HCT116 (cell line): ENCODE data around the gene CCM2. TPM values are rescaled to one million over a fixed set of nuclear protein-coding genes. Genes with fewer than 3 reads are reported as not detected.

Source experiments
- ATAC-seq: fragments of 200-7000 bp; cut with Tn5 transposase; 2 replicates; pipeline ENCODE4 v1.9.1; 2020; ENCODE audit warnings: mild to moderate bottlenecking, moderate library complexity
- BruUV-seq: library from RNA; stranded (reverse); fragments of 400-500 nt; replicated peaks from 2 replicates; lab custom pipeline; 2021; lab: Mats Ljungman, UMichigan
- CTCF ChIA-PET: fragments of 300-600 bp; sonication (Branson Sonifier 250); formaldehyde crosslinking; loops from one replicate; lab custom pipeline; 2021; ENCODE audit warnings: antibody characterized with exemption; lab: Charles Lee
- POLR2A ChIA-PET: fragments of 300-600, 350-600 bp; sonication (Branson Sonifier 250); formaldehyde crosslinking; loops from one replicate; lab custom pipeline; 2021; ENCODE audit warnings: antibody characterized with exemption; lab: Charles Lee
- RAD21 ChIA-PET, 2 experiments: fragments of 300-600 bp; sonication (Branson Sonifier 250); formaldehyde crosslinking; loops; one replicate each; lab custom pipeline; 2023; ENCODE audit warnings: low total read pairs in 2 of 2; ENCODE audit not compliant: uncharacterized antibody in 2 of 2, unreplicated experiment in 2 of 2, low non-redundant PET in 1 of 2; lab: Charles Lee
- DNase-seq: peaks from one replicate; pipeline ENCODE4 v3.0.0-alpha.2; 2010; ENCODE audit warnings: low read depth, low spot score
- H2AFZ ChIP-seq: fragments of 200-600 bp; shearing (Covaris generic), sonication (generic); 2 replicates; pipeline ENCODE4 v1.6.1; 2017; ENCODE audit warnings: low read depth, mixed run types, mixed read lengths, antibody characterized with exemption, low read length; ENCODE audit not compliant: poor library complexity, severe bottlenecking
- H3K27ac ChIP-seq: 2 replicates; pipeline ENCODE4 v1.5.1; 2012; ENCODE audit warnings: low read depth, low read length
- H3K27me3 ChIP-seq: fragments of 200-600 bp; sonication (generic); 2 replicates; pipeline ENCODE4 v1.6.1; 2016; ENCODE audit warnings: mixed run types, low read length, mixed read lengths; ENCODE audit not compliant: insufficient read depth
- H3K36me3 ChIP-seq, 2 experiments: fragments of 200-500 bp in 1 of 2; fragments of 200-600 bp in 1 of 2; sonication (Bioruptor generic) in 1 of 2; sonication (generic) in 1 of 2; 2 replicates each; pipeline versions ENCODE4 v1.5.1 to v1.6.1; 2014 to 2016; ENCODE audit warnings: low read length in 2 of 2, inconsistent platforms in 1 of 2, mixed read lengths in 1 of 2, mixed run types in 1 of 2; ENCODE audit not compliant: insufficient read depth in 2 of 2, control insufficient read depth in 1 of 2
- H3K4me1 ChIP-seq, 2 experiments: fragments of 200-600 bp in 1 of 2; sonication (generic) in 1 of 2; 2 replicates each; pipeline versions ENCODE4 v1.5.1 to v1.6.1; 2012 to 2017; ENCODE audit warnings: low read length in 2 of 2, inconsistent platforms in 1 of 2, mild to moderate bottlenecking in 1 of 2, mixed read lengths in 1 of 2, mixed run types in 1 of 2, moderate library complexity in 1 of 2; ENCODE audit not compliant: insufficient read depth in 2 of 2, control insufficient read depth in 1 of 2
- H3K4me2 ChIP-seq: fragments of 200-600 bp; sonication (generic); 2 replicates; pipeline ENCODE4 v1.6.1; 2017; ENCODE audit warnings: mixed run types, low read length, mixed read lengths
- H3K4me3 ChIP-seq, 2 experiments: fragments of 200-600 bp in 1 of 2; sonication (generic) in 1 of 2; replicated peaks in 1 of 2; 2 replicates each; pipeline ENCODE4 v1.5.1; 2011 to 2016; ENCODE audit warnings: low read length in 2 of 2, control low read depth in 1 of 2, low read depth in 1 of 2, mild to moderate bottlenecking in 1 of 2, mixed read lengths in 1 of 2, mixed run types in 1 of 2
- H3K79me2 ChIP-seq: fragments of 200-600 bp; sonication (generic); 2 replicates; pipeline ENCODE4 v1.6.1; 2017; ENCODE audit warnings: mild to moderate bottlenecking, mixed run types, low read length, moderate library complexity, mixed read lengths; ENCODE audit not compliant: insufficient read depth
- H3K9ac ChIP-seq: fragments of 200-600 bp; sonication (generic); 2 replicates; pipeline ENCODE4 v1.6.1; 2016; ENCODE audit warnings: low read length, mixed read lengths
- H3K9me2 ChIP-seq: fragments of 200-600 bp; sonication (generic), shearing (Covaris generic); 2 replicates; pipeline ENCODE4 v1.6.1; 2017; ENCODE audit warnings: mixed run types, mild to moderate bottlenecking, moderate library complexity; ENCODE audit not compliant: insufficient read depth
- H3K9me3 ChIP-seq, 2 experiments: fragments of 200-500 bp in 1 of 2; fragments of 200-600 bp in 1 of 2; sonication (Bioruptor generic) in 1 of 2; sonication (generic) in 1 of 2; 2 replicates each; pipeline ENCODE4 v1.6.1; 2014 to 2017; ENCODE audit warnings: low read length in 2 of 2, mixed read lengths in 2 of 2, inconsistent platforms in 1 of 2, low read depth in 1 of 2, mild to moderate bottlenecking in 1 of 2, mixed run types in 1 of 2, moderate library complexity in 1 of 2; ENCODE audit not compliant: control insufficient read depth in 1 of 2, insufficient read depth in 1 of 2
- H4K20me1 ChIP-seq: fragments of 200-600 bp; sonication (generic), shearing (Covaris generic); 2 replicates; pipeline ENCODE4 v1.6.1; 2017; ENCODE audit warnings: mixed run types, mild to moderate bottlenecking, moderate library complexity; ENCODE audit not compliant: insufficient read depth
- CBX3 ChIP-seq: IDR thresholded peaks from 2 replicates; pipeline ENCODE4 v1.6.1; 2012; ENCODE audit warnings: low read depth
- ELF1 ChIP-seq: IDR thresholded peaks from 2 replicates; pipeline ENCODE4 v1.6.1; 2012; ENCODE audit warnings: low read depth, borderline replicate concordance
- EZH2phosphoT487 ChIP-seq: fragments of 200-600 bp; IDR thresholded peaks from 2 replicates; pipeline ENCODE4 v1.6.1; 2018; ENCODE audit warnings: antibody characterized with exemption, borderline replicate concordance
- JUND ChIP-seq: IDR thresholded peaks from 2 replicates; pipeline ENCODE4 v1.6.1; 2012
- MAX ChIP-seq: IDR thresholded peaks from 2 replicates; pipeline ENCODE4 v1.6.1; 2012
- POLR2A ChIP-seq: IDR thresholded peaks from 2 replicates; pipeline ENCODE4 v1.7.0; 2011; ENCODE audit warnings: borderline replicate concordance; ENCODE audit not compliant: insufficient read depth, insufficient read length; ENCODE audit errors: extremely low read depth
- POLR2AphosphoS5 ChIP-seq: IDR thresholded peaks from 2 replicates; pipeline ENCODE4 v1.6.1; 2011; ENCODE audit warnings: mild to moderate bottlenecking, low read depth, low read length, moderate library complexity
- RAD21 ChIP-seq: IDR thresholded peaks from 2 replicates; pipeline ENCODE4 v1.6.1; 2012; ENCODE audit warnings: low read depth, mild to moderate bottlenecking
- REST ChIP-seq: IDR thresholded peaks from 2 replicates; pipeline ENCODE4 v1.6.1; 2012; ENCODE audit warnings: low read depth
- SIN3A ChIP-seq: IDR thresholded peaks from 2 replicates; pipeline ENCODE4 v1.6.1; 2012; ENCODE audit warnings: low read depth
- TCF7L2 ChIP-seq: IDR thresholded peaks from 2 replicates; pipeline ENCODE4 v1.7.0; 2011; ENCODE audit warnings: borderline replicate concordance, inconsistent platforms; ENCODE audit not compliant: insufficient read depth, insufficient read length; ENCODE audit errors: extremely low read depth
- YY1 ChIP-seq: IDR thresholded peaks from 2 replicates; pipeline ENCODE4 v1.6.1; 2011; ENCODE audit warnings: low read length, low read depth, moderate library complexity, mild to moderate bottlenecking; ENCODE audit not compliant: insufficient replicate concordance; ENCODE audit errors: extremely low read depth
- ZNF274 ChIP-seq: fragments of 200-500 bp; sonication (Bioruptor generic); IDR thresholded peaks from 2 replicates; pipeline ENCODE4 v1.6.1; 2014; ENCODE audit warnings: mild to moderate bottlenecking, low read depth, low read length, inconsistent platforms
- intact Hi-C: fragments of 100-400 bp; cut with micrococcal nuclease; formaldehyde crosslinking; loops from 2 replicates; pipeline ENCODE4 v1.10.0; 2022
- total RNA-seq: library from RNA; stranded (reverse); gene quantifications from one replicate; pipeline ENCODE4 v1.2.1, GENCODE V29; 2021; ENCODE audit not compliant: unreplicated experiment
- TF ChIP-seq, protein P1 (sequence below), 3 experiments: fragments of 200-600 bp in 1 of 3; sonication (generic) in 1 of 3; IDR thresholded peaks in 2 of 3; conservative IDR thresholded peaks in 1 of 3; 2 replicates each; pipeline ENCODE4 v1.5.1; 2012 to 2017; ENCODE audit warnings: low read depth in 2 of 3, low read length in 2 of 3, antibody characterized with exemption in 1 of 3, borderline replicate concordance in 1 of 3, control low read depth in 1 of 3, mild to moderate bottlenecking in 1 of 3, mixed read lengths in 1 of 3, mixed run types in 1 of 3, moderate library complexity in 1 of 3; ENCODE audit not compliant: insufficient read depth in 1 of 3

CCM2 gene
- total RNA-seq, 1 experiment from 2014 or later: 34.4 TPM

DNA sequence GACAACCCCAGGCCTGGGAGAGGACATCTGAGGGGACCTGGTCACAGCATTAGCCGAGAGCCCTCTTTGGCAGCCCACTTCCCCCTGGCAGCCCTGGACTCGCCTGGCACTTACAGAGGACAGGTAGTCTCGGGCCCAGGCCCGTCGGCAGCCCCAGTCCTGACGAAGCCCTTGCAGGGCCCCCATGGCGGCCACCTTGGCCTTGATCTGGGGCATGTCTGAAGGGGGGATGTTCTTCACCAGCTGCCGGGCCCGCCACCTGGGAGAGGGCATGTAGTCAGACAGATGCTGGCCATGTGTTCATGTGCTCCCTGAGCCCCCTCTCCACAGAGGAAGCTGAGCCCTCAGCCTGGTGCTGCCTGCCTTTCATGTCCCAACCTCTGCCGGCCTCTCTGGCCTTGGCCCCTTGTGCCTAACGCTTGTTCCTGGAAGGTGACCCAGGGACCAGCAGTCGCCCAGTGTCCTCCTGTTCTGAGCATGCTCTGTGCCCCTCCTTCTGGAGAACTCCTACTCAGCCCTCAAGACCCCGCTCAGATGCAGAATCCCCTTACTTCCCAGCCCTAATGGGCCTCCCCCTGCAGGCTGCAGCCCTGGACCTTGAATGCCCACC lies 35.1 kb upstream of the CCM2 start:
- ATAC-seq: no peak
- H3K9me3 ChIP-seq: no peaks in the 10 kb centered on the region
- H3K9me2 ChIP-seq: no peaks in the 10 kb centered on the region
- no peaks in the 10 kb centered on the region for H3K27me3 ChIP-seq
- H3K4me3 ChIP-seq: no peak overlapping the region
- H3K4me1 ChIP-seq: peaks cover 3 to 5% of the 10 kb centered on the region in 2 experiments; a peak in 2 of 4 replicates
- ChIA-PET RAD21 (no interaction called here), CTCF (no interaction called here), POLR2A (no interaction called here)
- H4K20me1 ChIP-seq: no peaks in the 10 kb centered on the region
- no peak for DNase-seq
- intact Hi-C loops: loop anchor here (1.0 to 10.0 kb wide), 2 partner anchors 108 to 380 kb away; partner anchors contain the start of gene TMED4
- no peak overlapping the region for H3K9ac ChIP-seq
- TF ChIP-seq YY1: no peak
- no peak overlapping the region; the same call in 1 of the 2 replicates for H3K27ac ChIP-seq
- H2AFZ ChIP-seq: no peak overlapping the region
- no peak overlapping the region for H3K4me2 ChIP-seq
- BruUV-seq: no TSS peak
- no peaks in the 10 kb centered on the region for H3K36me3 ChIP-seq
- H3K79me2 ChIP-seq: no peaks in the 10 kb centered on the region

GRCh38 chr7:44965441-44965903 lies 34.5 kb upstream of the CCM2 start:
- H3K79me2 ChIP-seq: no peaks in the 10 kb centered on the region
- H3K4me2 ChIP-seq: no peak overlapping the region
- no peaks in the 10 kb centered on the region for H3K9me2 ChIP-seq
- DNase-seq (no peak), ATAC-seq (no peak)
- ChIA-PET POLR2A (no interaction called here), RAD21 (no interaction called here), CTCF (no interaction called here)
- no peaks in the 10 kb centered on the region for H3K9me3 ChIP-seq
- no peaks in the 10 kb centered on the region for H3K27me3 ChIP-seq
- H3K27ac ChIP-seq: no peak overlapping the region
- H3K4me1 ChIP-seq: peaks cover 3 to 5% of the 10 kb centered on the region in 2 experiments; a peak in 2 of 4 replicates
- no peaks in the 10 kb centered on the region for H4K20me1 ChIP-seq
- H3K4me3 ChIP-seq: no peak overlapping the region
- intact Hi-C loops: loop anchor here (10.0 kb wide), 1 partner anchor 381 kb away; the partner anchor contains the start of gene TMED4
- no TSS peak for BruUV-seq
- H2AFZ ChIP-seq: no peak overlapping the region
- no peak overlapping the region for H3K9ac ChIP-seq
- H3K36me3 ChIP-seq: no peaks in the 10 kb centered on the region
- TF ChIP-seq RAD21: no peak
- no peak for TF ChIP-seq JUND
- no peak for TF ChIP-seq EZH2phosphoT487
- no peak for TF ChIP-seq POLR2AphosphoS5
- TF ChIP-seq POLR2A: no peak
- TF ChIP-seq MAX: no peak
- TF ChIP-seq, protein P1, sequence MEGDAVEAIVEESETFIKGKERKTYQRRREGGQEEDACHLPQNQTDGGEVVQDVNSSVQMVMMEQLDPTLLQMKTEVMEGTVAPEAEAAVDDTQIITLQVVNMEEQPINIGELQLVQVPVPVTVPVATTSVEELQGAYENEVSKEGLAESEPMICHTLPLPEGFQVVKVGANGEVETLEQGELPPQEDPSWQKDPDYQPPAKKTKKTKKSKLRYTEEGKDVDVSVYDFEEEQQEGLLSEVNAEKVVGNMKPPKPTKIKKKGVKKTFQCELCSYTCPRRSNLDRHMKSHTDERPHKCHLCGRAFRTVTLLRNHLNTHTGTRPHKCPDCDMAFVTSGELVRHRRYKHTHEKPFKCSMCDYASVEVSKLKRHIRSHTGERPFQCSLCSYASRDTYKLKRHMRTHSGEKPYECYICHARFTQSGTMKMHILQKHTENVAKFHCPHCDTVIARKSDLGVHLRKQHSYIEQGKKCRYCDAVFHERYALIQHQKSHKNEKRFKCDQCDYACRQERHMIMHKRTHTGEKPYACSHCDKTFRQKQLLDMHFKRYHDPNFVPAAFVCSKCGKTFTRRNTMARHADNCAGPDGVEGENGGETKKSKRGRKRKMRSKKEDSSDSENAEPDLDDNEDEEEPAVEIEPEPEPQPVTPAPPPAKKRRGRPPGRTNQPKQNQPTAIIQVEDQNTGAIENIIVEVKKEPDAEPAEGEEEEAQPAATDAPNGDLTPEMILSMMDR (IDR thresholded peaks at IDR 0.05 in 2 of 3, conservative IDR thresholded peaks at IDR 0.05 in 1 of 3; ENCODE audit: borderline replicate concordance in 1 of 3, insufficient read depth in 1 of 3, low read depth in 2 of 3, low read length in 2 of 3): no peak
- TF ChIP-seq CBX3: no peak
- no peak for TF ChIP-seq SIN3A
- TF ChIP-seq REST: no peak
- TF ChIP-seq TCF7L2: no peak
- TF ChIP-seq ELF1: no peak
- no peak for TF ChIP-seq ZNF274
